ENCODE data around the gene SMAP1. TPM values are rescaled to one million over a fixed set of nuclear protein-coding genes. Genes with fewer than 3 reads are reported as not detected.

The SMAP1 gene
- total RNA-seq, 1 experiment from 2014 or later, result 19.5 TPM

DNA sequence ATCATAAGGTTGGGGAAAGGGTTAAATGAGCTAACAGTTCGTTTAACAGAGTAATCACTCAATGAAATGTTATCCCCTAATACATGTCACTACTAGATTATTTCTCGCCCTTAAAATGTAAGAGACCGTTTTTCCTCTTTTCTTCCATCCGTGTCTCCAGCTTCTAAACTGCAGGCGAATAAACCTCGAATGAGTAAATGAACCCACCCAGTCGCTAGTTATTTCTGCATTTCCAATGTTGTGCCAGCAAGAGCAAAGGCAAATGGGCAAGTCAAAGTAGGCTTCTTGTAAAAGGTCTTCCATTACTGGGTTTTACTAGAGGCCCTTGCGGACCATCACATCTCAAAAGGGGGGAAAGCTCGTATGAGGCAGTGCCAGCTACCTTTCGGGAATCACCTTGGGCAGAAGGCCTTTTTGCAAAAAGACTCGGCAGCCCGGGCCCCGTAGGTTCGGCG, 400 bp upstream of the SMAP1 start:
- no peaks in the 10 kb centered on the region; the same call in 1 of the 2 replicates for H3K27me3 ChIP-seq (replicated peaks)
- H3K36me3 ChIP-seq, result peaks cover 6% of the 10 kb centered on the region
- no peak for DNase-seq (ENCODE audit: low read depth in 1 of 2, low spot score in 2 of 2)
- peak overlapping the region; percentile 83 for H3K4me3 ChIP-seq
- no peaks in the 10 kb centered on the region for H3K9me3 ChIP-seq (replicated peaks)
- peaks cover 15% of the 10 kb centered on the region for H3K4me1 ChIP-seq (replicated peaks)
- peak overlapping the region; percentile 49 for H3K27ac ChIP-seq

DNA sequence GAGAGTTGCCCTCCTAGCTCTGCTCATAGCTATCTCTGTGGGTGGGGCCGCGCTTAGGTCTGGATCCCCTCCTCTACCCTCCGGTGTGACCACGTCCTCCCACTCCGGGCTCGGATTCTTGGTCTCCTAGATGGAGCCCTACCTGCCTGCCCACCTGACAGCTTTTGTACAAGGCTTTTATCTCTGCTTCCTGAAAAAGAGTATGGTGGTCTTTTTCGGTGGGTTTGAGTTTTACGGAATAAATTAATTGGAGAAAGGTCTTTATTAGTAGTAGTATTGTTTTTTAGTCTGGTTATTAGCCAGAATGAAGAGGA, 773 bp downstream of the SMAP1 start:
- Histone ChIP-seq H3K27me3 (replicated peaks) (no peaks in the 10 kb centered on the region), H3K9me3 (replicated peaks) (no peaks in the 10 kb centered on the region), H3K36me3 (peaks cover 6% of the 10 kb centered on the region), H3K4me1 (replicated peaks) (peaks cover 22% of the 10 kb centered on the region), H3K27ac (peak overlapping the region; percentile 49; the same call in 1 of the 2 replicates), H3K4me3 (peak overlapping the region; percentile 83)
- DNase-seq (ENCODE audit: low read depth in 1 of 2, low spot score in 2 of 2), result no peak

DNA sequence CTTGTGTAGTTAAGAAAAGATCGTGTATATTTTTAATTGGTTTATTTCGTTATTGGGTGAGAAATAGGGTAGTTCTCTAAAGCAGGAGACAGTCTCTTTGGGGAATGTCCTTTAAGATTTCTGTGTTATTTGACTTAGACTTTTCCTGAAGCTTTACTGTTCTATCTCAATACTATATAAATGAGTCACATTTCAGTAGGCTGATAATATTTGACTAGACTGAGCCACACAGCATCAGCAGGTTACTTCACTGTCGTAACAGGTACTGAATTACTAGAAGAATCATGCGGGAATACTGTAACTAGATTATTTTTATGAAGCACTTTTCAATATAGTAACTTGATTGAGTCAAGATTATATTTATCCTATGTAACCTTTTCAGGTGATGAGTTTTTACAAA, 1.4 kb downstream of the SMAP1 start:
- no peak for DNase-seq (ENCODE audit: low read depth in 1 of 2, low spot score in 2 of 2)

DNA sequence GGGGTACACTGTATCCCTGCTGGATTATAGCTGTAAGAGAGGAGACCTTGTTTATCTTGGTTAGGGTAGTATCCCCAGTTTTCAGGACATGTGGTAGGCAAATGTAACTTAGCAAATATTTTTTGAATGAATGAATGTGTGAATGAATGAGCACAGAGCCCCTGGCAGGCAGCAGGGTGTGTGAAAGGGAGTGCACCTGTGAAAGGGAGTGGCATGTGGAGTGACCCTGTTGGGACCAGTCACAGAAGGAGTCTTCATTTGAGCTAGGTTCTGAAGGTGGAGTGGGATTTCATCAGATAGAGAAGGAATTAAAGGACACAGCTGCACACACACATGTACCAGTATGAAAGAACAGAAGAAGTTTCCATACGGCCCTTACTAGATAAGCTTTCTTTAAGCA, 4.9 kb downstream of the SMAP1 start:
- Histone ChIP-seq H3K4me1 (replicated peaks) (peaks cover 21% of the 10 kb centered on the region), H3K9me3 (replicated peaks) (no peaks in the 10 kb centered on the region), H3K4me3 (no peak overlapping the region), H3K36me3 (peaks cover 6% of the 10 kb centered on the region), H3K27me3 (replicated peaks) (no peaks in the 10 kb centered on the region), H3K27ac (no peak overlapping the region)
- DNase-seq (ENCODE audit: low read depth in 1 of 2, low spot score in 2 of 2), result no peak

More for the DNA sequence above, 1.4 kb downstream of the SMAP1 start:
- Histone ChIP-seq H3K36me3 (peaks cover 6% of the 10 kb centered on the region), H3K27ac (no peak overlapping the region), H3K4me1 (replicated peaks) (peaks cover 26% of the 10 kb centered on the region), H3K27me3 (replicated peaks) (no peaks in the 10 kb centered on the region), H3K9me3 (replicated peaks) (no peaks in the 10 kb centered on the region), H3K4me3 (no peak overlapping the region)

DNA sequence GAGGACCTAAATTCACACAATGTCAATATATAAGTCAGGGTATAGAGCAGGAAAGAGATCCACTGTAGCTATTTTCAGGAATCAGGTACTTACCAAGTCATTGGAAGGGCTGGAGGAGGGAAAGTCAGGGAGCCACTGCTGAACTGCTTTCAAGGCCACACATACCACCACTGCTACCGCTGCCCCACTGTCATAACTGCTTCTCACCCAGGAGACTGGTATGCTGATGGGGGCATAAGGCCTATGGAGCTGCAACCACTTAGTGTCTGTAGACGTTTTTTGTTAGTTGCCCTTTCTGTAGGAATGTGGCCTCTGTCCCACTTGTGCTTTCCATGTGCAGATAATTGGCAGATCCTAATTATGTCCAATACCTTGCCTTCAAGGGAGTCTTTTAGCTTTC, 5.4 kb downstream of the SMAP1 start:
- no peaks in the 10 kb centered on the region for H3K27me3 ChIP-seq (replicated peaks)
- H3K27ac ChIP-seq, result no peak overlapping the region
- peaks cover 2% of the 10 kb centered on the region for H3K36me3 ChIP-seq
- DNase-seq (ENCODE audit: low read depth in 1 of 2, low spot score in 2 of 2), result no peak
- no peak overlapping the region for H3K4me3 ChIP-seq
- H3K4me1 ChIP-seq (replicated peaks), result peaks cover 21% of the 10 kb centered on the region
- no peaks in the 10 kb centered on the region for H3K9me3 ChIP-seq (replicated peaks)

DNA sequence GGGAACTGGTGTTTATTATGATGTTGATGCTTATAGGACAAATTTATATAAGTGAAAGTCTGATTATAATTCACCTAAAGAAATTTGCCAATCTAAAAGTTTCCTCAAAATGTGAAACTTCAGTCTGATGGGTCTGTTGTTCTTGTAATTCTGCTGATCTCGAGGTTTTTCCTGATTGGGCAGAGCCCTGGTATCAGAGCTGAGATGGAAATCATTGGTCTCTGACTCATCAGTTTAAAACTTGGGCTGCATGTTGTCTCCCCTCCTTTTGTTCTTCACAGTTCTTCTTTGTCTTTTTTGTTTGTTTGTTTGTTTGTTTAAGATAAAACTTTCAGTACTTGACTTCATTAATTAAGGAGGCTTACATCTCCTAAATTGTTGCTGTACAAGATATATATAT, 5.9 kb downstream of the SMAP1 start:
- Histone ChIP-seq H3K27ac (no peak overlapping the region), H3K27me3 (replicated peaks) (no peaks in the 10 kb centered on the region), H3K4me3 (no peak overlapping the region), H3K9me3 (replicated peaks) (no peaks in the 10 kb centered on the region), H3K36me3 (no peaks in the 10 kb centered on the region), H3K4me1 (replicated peaks) (peaks cover 20% of the 10 kb centered on the region)
- peak in 1 of 2 experiments; percentile 18 for DNase-seq (ENCODE audit: low read depth in 1 of 2, low spot score in 2 of 2)

DNA sequence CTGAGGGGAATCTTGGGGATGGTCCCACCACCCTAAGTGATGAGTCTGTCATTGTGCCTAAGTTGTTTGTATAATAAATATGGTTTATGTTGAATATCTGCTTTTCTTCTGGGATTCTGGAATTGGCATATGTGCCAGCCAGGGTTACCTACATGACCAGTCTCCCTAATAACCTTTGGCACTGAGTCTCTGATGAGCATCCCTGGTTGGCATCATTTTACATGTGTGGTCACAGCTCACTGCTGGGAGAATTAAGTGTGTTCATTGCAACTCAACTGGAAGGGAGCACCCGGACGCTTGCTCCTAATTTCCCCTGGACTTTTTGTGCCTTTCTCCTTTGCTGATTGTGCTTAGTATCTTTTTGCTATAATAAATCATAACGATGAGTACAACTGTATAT, 8.1 kb downstream of the SMAP1 start:
- Histone ChIP-seq H3K27me3 (replicated peaks) (no peaks in the 10 kb centered on the region), H3K4me1 (replicated peaks) (peaks cover 11% of the 10 kb centered on the region), H3K36me3 (no peaks in the 10 kb centered on the region), H3K4me3 (no peak overlapping the region), H3K9me3 (replicated peaks) (no peaks in the 10 kb centered on the region), H3K27ac (no peak overlapping the region)
- DNase-seq (ENCODE audit: low read depth in 1 of 2, low spot score in 2 of 2), result no peak

DNA sequence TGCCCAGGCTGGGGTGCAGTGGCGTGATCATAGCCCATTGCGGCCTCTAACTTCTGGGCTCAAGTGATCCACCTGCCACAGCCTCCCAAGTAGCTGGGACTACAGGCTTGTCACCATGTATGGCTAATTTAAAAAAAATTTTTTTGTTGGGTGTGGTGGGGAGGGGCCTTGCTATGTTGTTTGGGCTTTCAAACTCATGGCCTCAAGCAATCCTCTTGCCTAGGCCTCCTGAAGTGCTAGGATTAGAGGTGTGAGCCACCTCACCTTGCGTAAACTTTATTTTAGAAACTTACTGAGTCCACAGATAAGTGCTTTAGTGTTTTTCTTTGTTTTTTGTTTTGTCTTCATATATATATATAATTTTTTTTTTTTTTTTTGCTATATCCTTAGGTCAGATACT, 9.1 kb downstream of the SMAP1 start:
- Histone ChIP-seq H3K27ac (no peak overlapping the region), H3K4me3 (no peak overlapping the region), H3K36me3 (no peaks in the 10 kb centered on the region), H3K4me1 (replicated peaks) (peaks cover 11% of the 10 kb centered on the region), H3K27me3 (replicated peaks) (no peaks in the 10 kb centered on the region), H3K9me3 (replicated peaks) (no peaks in the 10 kb centered on the region)
- no peak for DNase-seq (ENCODE audit: low read depth in 1 of 2, low spot score in 2 of 2)

DNA sequence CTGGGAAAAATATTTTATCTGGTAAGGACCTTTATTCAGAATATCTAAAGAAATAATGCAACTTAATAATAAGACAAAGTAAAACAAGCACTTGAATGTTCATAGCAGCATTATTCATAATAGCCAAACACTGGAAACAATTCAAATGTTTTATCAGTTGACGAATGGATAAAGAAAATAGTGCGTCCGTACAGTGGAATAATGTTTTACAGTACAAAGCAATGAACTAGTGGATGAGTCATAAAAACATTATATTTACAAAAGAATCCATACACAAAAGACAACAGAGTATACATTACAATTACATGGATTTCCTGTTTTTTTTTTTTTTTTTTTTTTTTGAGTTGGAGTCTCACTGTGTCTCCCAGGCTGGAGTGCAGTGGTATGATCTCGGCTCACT, 12.7 kb downstream of the SMAP1 start:
- no peaks in the 10 kb centered on the region for H3K36me3 ChIP-seq
- H3K4me3 ChIP-seq, result no peak overlapping the region
- no peaks in the 10 kb centered on the region for H3K27me3 ChIP-seq (replicated peaks)
- H3K4me1 ChIP-seq (replicated peaks), result no peaks in the 10 kb centered on the region
- H3K9me3 ChIP-seq (replicated peaks), result no peaks in the 10 kb centered on the region
- DNase-seq (ENCODE audit: low read depth in 1 of 2, low spot score in 2 of 2), result no peak
- no peak overlapping the region for H3K27ac ChIP-seq

DNA sequence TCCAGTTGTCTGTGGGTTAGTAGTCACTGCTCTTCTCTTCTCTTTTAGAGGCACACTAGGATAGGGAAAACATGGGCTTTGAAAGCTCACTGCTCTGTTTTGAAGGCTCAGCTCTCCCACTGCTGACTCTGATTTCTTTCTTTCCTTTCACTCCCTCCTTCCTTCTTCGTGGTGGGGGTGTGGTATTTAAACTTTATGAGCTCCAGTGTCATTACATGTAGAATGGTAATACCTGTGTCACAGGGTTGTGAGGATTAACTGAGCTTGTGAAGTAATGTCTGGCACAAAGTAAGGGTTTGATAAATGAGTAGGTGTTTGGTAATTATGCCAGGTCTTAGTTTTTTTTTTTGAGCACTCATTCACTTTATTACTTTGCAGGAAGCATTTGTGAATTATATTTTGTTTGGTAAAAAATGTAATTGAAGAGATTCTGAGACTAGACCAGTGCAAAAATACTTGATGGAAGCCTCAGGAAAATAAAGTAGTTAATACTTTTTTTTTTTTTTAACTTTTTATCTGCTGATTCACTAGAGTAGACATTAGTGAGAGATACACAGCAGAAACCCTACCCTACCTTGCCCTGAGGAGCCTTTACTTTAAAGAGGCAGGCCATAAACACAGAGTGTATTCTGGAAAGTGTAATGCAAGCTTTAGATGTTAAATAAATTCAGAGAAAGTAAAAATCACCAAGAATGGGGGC, 17.3 kb downstream of the SMAP1 start:
- Histone ChIP-seq H3K4me3 (no peak overlapping the region), H3K36me3 (no peaks in the 10 kb centered on the region), H3K4me1 (replicated peaks) (peaks cover 4% of the 10 kb centered on the region; the same call in 1 of the 2 replicates), H3K27ac (no peak overlapping the region), H3K9me3 (replicated peaks) (no peaks in the 10 kb centered on the region), H3K27me3 (replicated peaks) (no peaks in the 10 kb centered on the region; the same call in 1 of the 2 replicates)
- DNase-seq (ENCODE audit: low read depth in 1 of 2, low spot score in 2 of 2), result no peak

DNA sequence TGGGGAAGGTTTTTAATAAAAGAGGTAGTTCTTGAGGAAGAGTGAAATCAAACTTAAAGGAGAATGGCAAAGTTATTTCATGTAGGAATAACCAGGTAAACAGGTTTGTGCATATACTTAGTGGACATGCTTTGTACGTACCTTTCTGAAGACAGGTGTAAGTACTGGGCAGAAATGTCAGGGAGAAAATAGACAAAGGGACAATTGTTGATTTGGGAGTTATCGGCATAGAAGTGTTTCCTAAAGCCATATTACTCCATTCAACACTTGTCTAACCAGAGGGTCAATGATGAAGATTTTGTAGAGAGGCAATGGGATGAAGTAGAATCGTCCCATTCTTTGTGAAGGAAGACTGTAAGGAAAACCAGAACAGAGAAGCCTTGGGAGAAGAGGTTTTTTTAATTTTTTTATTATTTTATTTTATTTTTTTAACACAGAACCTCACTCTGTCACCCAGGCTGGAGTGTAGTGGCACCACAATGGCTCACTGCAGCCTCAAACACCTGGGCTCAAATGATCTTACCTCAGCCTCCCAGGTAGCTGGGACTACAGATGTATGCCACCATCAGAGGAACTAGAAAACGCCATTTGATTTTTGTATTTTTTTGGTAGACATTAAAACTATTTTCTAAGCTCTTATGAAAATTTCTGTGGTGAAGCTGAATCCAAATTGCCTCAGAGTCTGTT, 18.0 kb downstream of the SMAP1 start:
- peaks cover 4% of the 10 kb centered on the region; the same call in 1 of the 2 replicates for H3K4me1 ChIP-seq (replicated peaks)
- H3K27ac ChIP-seq, result no peak overlapping the region
- no peak overlapping the region for H3K4me3 ChIP-seq
- no peaks in the 10 kb centered on the region for H3K9me3 ChIP-seq (replicated peaks)
- DNase-seq (ENCODE audit: low read depth in 1 of 2, low spot score in 2 of 2), result no peak
- no peaks in the 10 kb centered on the region; the same call in 1 of the 2 replicates for H3K27me3 ChIP-seq (replicated peaks)
- no peaks in the 10 kb centered on the region for H3K36me3 ChIP-seq

DNA sequence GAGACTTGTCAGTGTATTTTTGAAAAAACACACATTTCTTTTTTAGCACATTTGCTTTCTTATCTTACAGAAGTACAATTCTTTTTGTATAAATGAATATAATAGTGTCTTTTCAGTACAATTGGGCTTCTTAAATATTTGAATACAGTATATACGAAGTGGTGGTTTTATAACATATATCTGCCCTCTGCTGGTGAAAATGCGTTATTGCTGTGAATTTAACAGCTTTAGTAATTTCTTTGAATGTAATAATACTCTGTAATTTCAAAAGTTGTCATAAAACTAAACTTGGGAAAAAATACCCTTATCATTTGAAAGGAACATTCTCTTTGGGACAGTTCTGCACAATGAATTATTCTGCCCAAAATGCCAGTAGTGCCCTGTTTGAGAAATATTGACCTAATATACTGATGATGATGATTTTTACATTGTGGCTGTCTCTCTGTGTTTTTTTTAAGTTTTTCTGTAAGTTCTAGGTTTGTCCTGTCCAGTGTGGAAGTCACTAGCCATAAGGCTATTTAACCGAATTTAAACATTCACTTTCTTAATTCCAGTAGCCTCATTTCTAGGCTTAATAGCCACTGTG, 19.0 kb downstream of the SMAP1 start:
- no peak overlapping the region for H3K4me3 ChIP-seq
- H3K9me3 ChIP-seq (replicated peaks), result no peaks in the 10 kb centered on the region
- H3K27me3 ChIP-seq (replicated peaks), result no peaks in the 10 kb centered on the region; the same call in 1 of the 2 replicates
- H3K4me1 ChIP-seq (replicated peaks), result peaks cover 4% of the 10 kb centered on the region; the same call in 1 of the 2 replicates
- H3K27ac ChIP-seq, result no peak overlapping the region
- peak in 1 of 2 experiments; percentile 30 for DNase-seq (ENCODE audit: low read depth in 1 of 2, low spot score in 2 of 2)
- H3K36me3 ChIP-seq, result no peaks in the 10 kb centered on the region

DNA sequence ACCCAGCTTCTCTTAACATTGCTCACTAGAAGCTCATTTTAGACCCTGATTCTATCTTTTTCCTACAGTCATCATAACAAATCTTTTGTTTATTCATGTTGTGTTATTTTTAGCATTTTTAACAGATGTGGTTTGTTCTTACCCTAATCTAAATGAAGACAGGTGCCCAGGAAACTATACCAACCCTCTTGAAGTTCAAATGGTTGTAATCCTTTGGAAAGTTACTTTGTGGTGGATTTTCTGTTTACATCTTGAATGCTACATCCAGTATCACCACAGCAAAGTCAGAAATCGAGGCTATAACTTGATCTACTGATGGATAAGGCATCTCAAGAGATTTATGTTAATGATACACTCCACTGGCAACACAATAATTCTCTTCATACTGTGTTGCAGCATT, 26.2 kb downstream of the SMAP1 start:
- H3K4me1 ChIP-seq (replicated peaks), result no peaks in the 10 kb centered on the region

DNA sequence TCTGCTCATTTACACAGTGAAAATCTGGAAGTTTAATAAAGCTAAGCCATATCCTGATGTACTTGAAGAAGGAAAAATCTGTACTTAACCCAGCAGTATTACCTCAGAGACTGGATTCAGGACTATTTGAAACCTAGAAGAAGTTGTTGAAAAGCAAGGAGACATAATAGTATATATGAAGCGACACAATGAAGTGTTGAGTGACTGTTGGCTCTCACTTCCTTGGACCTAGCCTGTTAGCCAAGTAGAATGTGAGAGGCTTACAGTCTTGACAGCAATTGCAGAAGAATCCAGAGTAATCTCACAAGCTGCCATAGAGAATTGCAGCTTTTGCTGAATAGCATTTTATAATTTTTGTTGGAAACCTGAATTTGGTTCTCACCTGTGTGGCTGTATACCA, 26.7 kb downstream of the SMAP1 start:
- Histone ChIP-seq H3K27me3 (replicated peaks) (no peaks in the 10 kb centered on the region), H3K36me3 (no peaks in the 10 kb centered on the region), H3K4me1 (replicated peaks) (no peaks in the 10 kb centered on the region), H3K9me3 (replicated peaks) (no peaks in the 10 kb centered on the region), H3K4me3 (no peak overlapping the region), H3K27ac (no peak overlapping the region)
- DNase-seq (ENCODE audit: low read depth in 1 of 2, low spot score in 2 of 2), result no peak

More for the DNA sequence above, 26.2 kb downstream of the SMAP1 start:
- Histone ChIP-seq H3K27ac (no peak overlapping the region), H3K36me3 (no peaks in the 10 kb centered on the region), H3K4me3 (no peak overlapping the region), H3K27me3 (replicated peaks) (no peaks in the 10 kb centered on the region), H3K9me3 (replicated peaks) (no peaks in the 10 kb centered on the region)
- no peak for DNase-seq (ENCODE audit: low read depth in 1 of 2, low spot score in 2 of 2)
